A549 (cell line): Measurements from ENCODE around the gene LRRC73. TPM values are rescaled to one million over a fixed set of nuclear protein-coding genes. Genes with fewer than 3 reads are reported as not detected.

Experiments used
- ATAC-seq, 2 experiments: fragments of 200-7000 bp in 1 of 2; fragments of >200 bp in 1 of 2; cut with Nextera tagmentation in 1 of 2; cut with Tn5 transposase in 1 of 2; 3 replicates each; pipeline versions ENCODE4 v1.8.0 to v1.9.1; 2018 to 2020; ENCODE audit warnings: mild to moderate bottlenecking in 1 of 2, moderate library complexity in 1 of 2
- CTCF ChIA-PET: fragments of 300-600 bp; sonication (Branson Sonifier 250); formaldehyde crosslinking; extraction: SDS; loops from one replicate; lab custom pipeline; 2021; ENCODE audit warnings: antibody characterized with exemption, inconsistent platforms; lab: Yijun Ruan, JAX
- POLR2A ChIA-PET: fragments of 350-600 bp; formaldehyde crosslinking; extraction: SDS; loops from one replicate; lab custom pipeline; 2021; ENCODE audit warnings: antibody characterized with exemption, inconsistent platforms; lab: Yijun Ruan, JAX
- DNase-seq, 2 experiments: peaks; one replicate each; pipeline versions ENCODE4 v3.0.0 to v3.0.0-alpha.2; 2011 to 2016; ENCODE audit warnings: low read depth in 1 of 2, low spot score in 1 of 2
- FAIRE-seq: peaks from 2 replicates; lab custom pipeline; 2011; peaks lifted over from hg19 to GRCh38; lab: Jason Lieb, UNC
- H3K27ac ChIP-seq, 2 experiments: fragments of >200 bp; sonication (Bioruptor Twin); formaldehyde crosslinking; 3 replicates each; pipeline ENCODE4 v1.5.1; 2016 to 2017
- H3K4me1 ChIP-seq: fragments of >200 bp; sonication (Bioruptor Twin); formaldehyde crosslinking; 3 replicates; pipeline ENCODE4 v1.6.1; 2016
- H3K4me2 ChIP-seq: fragments of >200 bp; sonication (Bioruptor Twin); formaldehyde crosslinking; 3 replicates; pipeline ENCODE4 v1.6.1; 2016
- H3K4me3 ChIP-seq: fragments of >200 bp; sonication (Bioruptor Twin); formaldehyde crosslinking; 3 replicates; pipeline ENCODE4 v1.5.1; 2016
- H3K9me3 ChIP-seq: fragments of >200 bp; sonication (Bioruptor Twin); formaldehyde crosslinking; 3 replicates; pipeline ENCODE4 v1.6.1; 2016
- ATOH8 ChIP-seq: fragments of 250-450 bp; sonication (Bioruptor Pico); IDR thresholded peaks from 2 replicates; pipeline ENCODE4 v1.5.0; 2020; ENCODE audit warnings: low read depth, mild to moderate bottlenecking, moderate library complexity
- BHLHE40 ChIP-seq: IDR thresholded peaks from 2 replicates; pipeline ENCODE4 v1.6.1; 2012; ENCODE audit warnings: low read depth, low read length, inconsistent platforms
- CBX2 ChIP-seq: fragments of 200-600 bp; sonication (generic); IDR thresholded peaks from 2 replicates; pipeline ENCODE4 v1.6.1; 2016; ENCODE audit warnings: low read depth, mild to moderate bottlenecking, borderline replicate concordance
- CBX8 ChIP-seq: fragments of 200-600 bp; sonication (generic); IDR thresholded peaks from 2 replicates; pipeline ENCODE4 v1.6.1; 2016
- CEBPB ChIP-seq, 2 experiments: fragments of >200 bp in 1 of 2; sonication (Bioruptor Twin) in 1 of 2; formaldehyde crosslinking in 1 of 2; IDR thresholded peaks; 2 replicates each; pipeline ENCODE4 v1.6.1; 2012 to 2016
- CHD2 ChIP-seq: fragments of 150-350 bp; IDR thresholded peaks from 2 replicates; pipeline ENCODE4 v1.6.1; 2014; ENCODE audit warnings: low read length; ENCODE audit not compliant: partially characterized antibody
- CTCF ChIP-seq: fragments of >200 bp; sonication (Bioruptor Twin); formaldehyde crosslinking; IDR thresholded peaks from 3 replicates; pipeline ENCODE4 v1.5.1; 2016
- EHMT2 ChIP-seq: fragments of 200-600 bp; sonication (generic); IDR thresholded peaks from 2 replicates; pipeline ENCODE4 v1.6.1; 2016; ENCODE audit warnings: antibody characterized with exemption, low read depth, mild to moderate bottlenecking, moderate library complexity
- EP300 ChIP-seq, 2 experiments: fragments of >200 bp; sonication (Bioruptor Twin); formaldehyde crosslinking; IDR thresholded peaks; 2 replicates in 1 of 2; 3 replicates in 1 of 2; pipeline ENCODE4 v1.6.1; 2016 to 2017
- FOSB ChIP-seq: fragments of 250-450 bp; sonication (Bioruptor Pico); IDR thresholded peaks from 2 replicates; pipeline ENCODE4 v1.5.0; 2020; ENCODE audit warnings: mild to moderate bottlenecking, moderate library complexity
- FOSL2 ChIP-seq, 2 experiments: fragments of 450-650 bp in 1 of 2; fragments of >200 bp in 1 of 2; sonication (Bioruptor Twin) in 1 of 2; formaldehyde crosslinking; IDR thresholded peaks; 2 replicates each; pipeline versions ENCODE4 v1.5.0 to v1.6.1; 2016 to 2020; ENCODE audit warnings: mild to moderate bottlenecking in 1 of 2, moderate library complexity in 1 of 2
- GATA3 ChIP-seq: IDR thresholded peaks from 2 replicates; pipeline ENCODE4 v1.6.1; 2012; ENCODE audit warnings: borderline replicate concordance
- HDAC2 ChIP-seq: fragments of 200-600 bp; sonication (generic); IDR thresholded peaks from 2 replicates; pipeline ENCODE4 v1.6.1; 2016
- HEYL ChIP-seq: fragments of 250-450 bp; sonication (Bioruptor Pico); IDR thresholded peaks from 2 replicates; pipeline ENCODE4 v1.8.0; 2021; ENCODE audit warnings: mild to moderate bottlenecking, moderate library complexity
- HOXA7 ChIP-seq: fragments of 250-450 bp; sonication (Bioruptor Pico); IDR thresholded peaks from 2 replicates; pipeline ENCODE4 v1.5.0; 2020; ENCODE audit warnings: mild to moderate bottlenecking, moderate library complexity
- HOXB13 ChIP-seq: fragments of 250-450 bp; sonication (Bioruptor Pico); IDR thresholded peaks from 2 replicates; pipeline ENCODE4 v1.5.0; 2020; ENCODE audit warnings: low read depth, mild to moderate bottlenecking, moderate library complexity
- JUN ChIP-seq, 2 experiments: fragments of >200 bp; sonication (Bioruptor Twin); formaldehyde crosslinking; IDR thresholded peaks; 2 replicates in 1 of 2; 3 replicates in 1 of 2; pipeline ENCODE4 v1.6.1; 2016 to 2017
- KDM1A ChIP-seq: fragments of 200-600 bp; sonication (generic); IDR thresholded peaks from 2 replicates; pipeline ENCODE4 v1.6.1; 2016; ENCODE audit warnings: low read depth, mild to moderate bottlenecking
- MAFK ChIP-seq: fragments of 450-650 bp; IDR thresholded peaks from 2 replicates; pipeline ENCODE4 v1.6.1; 2014; ENCODE audit not compliant: partially characterized antibody
- MAZ ChIP-seq: fragments of 150-350 bp; IDR thresholded peaks from 2 replicates; pipeline ENCODE4 v1.6.1; 2014; ENCODE audit warnings: antibody characterized with exemption, low read depth, low read length, borderline replicate concordance
- MYC ChIP-seq: IDR thresholded peaks from 2 replicates; pipeline ENCODE4 v1.6.1; 2012; ENCODE audit warnings: mild to moderate bottlenecking, inconsistent platforms, low read length, improper control_type of control experiment, borderline replicate concordance
- NFE2L2 ChIP-seq: fragments of 150-350 bp; conservative IDR thresholded peaks from 2 replicates; pipeline ENCODE4 v1.6.1; 2014; ENCODE audit warnings: low read length
- NR3C1 ChIP-seq: fragments of >200 bp; sonication (Bioruptor Twin); formaldehyde crosslinking; IDR thresholded peaks from 3 replicates; pipeline ENCODE4 v1.6.1; 2017
- PBX3 ChIP-seq: IDR thresholded peaks from 2 replicates; pipeline ENCODE4 v1.6.1; 2012
- PHF8 ChIP-seq: fragments of 200-600 bp; sonication (generic); IDR thresholded peaks from 2 replicates; pipeline ENCODE4 v1.6.1; 2016; ENCODE audit warnings: low read depth, mild to moderate bottlenecking, antibody characterized with exemption, moderate library complexity, borderline replicate concordance
- POLR2AphosphoS2 ChIP-seq: conservative IDR thresholded peaks from 2 replicates; pipeline ENCODE4 v1.6.1; 2012; ENCODE audit warnings: low read length, improper control_type of control experiment, inconsistent platforms
- RAD21 ChIP-seq, 2 experiments: fragments of >200 bp in 1 of 2; sonication (Bioruptor Twin) in 1 of 2; formaldehyde crosslinking in 1 of 2; IDR thresholded peaks in 1 of 2; conservative IDR thresholded peaks in 1 of 2; 2 replicates in 1 of 2; 3 replicates in 1 of 2; pipeline ENCODE4 v1.6.1; 2012 to 2018; ENCODE audit warnings: inconsistent platforms in 1 of 2
- SMC3 ChIP-seq: fragments of >200 bp; sonication (Bioruptor Twin); formaldehyde crosslinking; IDR thresholded peaks from 3 replicates; pipeline ENCODE4 v1.6.1; 2018; ENCODE audit warnings: inconsistent platforms
- USF2 ChIP-seq: fragments of 450-650 bp; IDR thresholded peaks from 2 replicates; pipeline ENCODE4 v1.6.1; 2014; ENCODE audit warnings: antibody characterized with exemption
- ZC3H11A ChIP-seq: fragments of 450-650 bp; IDR thresholded peaks from 2 replicates; pipeline ENCODE4 v1.6.1; 2014; ENCODE audit warnings: antibody characterized with exemption, mild to moderate bottlenecking
- ZNF302 ChIP-seq: fragments of 250-450 bp; sonication (Bioruptor Pico); IDR thresholded peaks from 2 replicates; pipeline ENCODE4 v1.9.0; 2021; ENCODE audit warnings: inconsistent platforms, mild to moderate bottlenecking, moderate library complexity
- WGBS: methylation state at CpG from one replicate; pipeline ENCODE4 v1.1.6; 2017; ENCODE audit errors: missing lambda C conversion rate; 5-methylcytosine and 5-hydroxymethylcytosine counted together
- polyA plus RNA-seq, 4 experiments: library from polyadenylated mRNA; depleted of rRNA in 3 of 4; stranded (reverse); fragments of >200 nt; fragmentation: RNase III in 1 of 4; extraction: RNeasy Plus Mini Kit Qiagen cat#74134 plus additional on column Dnase treatment in 1 of 4; gene quantifications; 2 replicates in 3 of 4; 3 replicates in 1 of 4; pipeline ENCODE4 v1.2.3, GENCODE V29; 2011 to 2017
- TF ChIP-seq, protein P1 (sequence below): IDR thresholded peaks from 2 replicates; pipeline ENCODE4 v1.6.1; 2012
- TF ChIP-seq, protein P2 (sequence below): fragments of 200-600 bp; sonication (generic); IDR thresholded peaks from 2 replicates; pipeline ENCODE4 v1.6.1; 2016; ENCODE audit warnings: antibody characterized with exemption, mild to moderate bottlenecking, moderate library complexity

The LRRC73 gene
- polyA plus RNA-seq, 2 of the 4 experiments (the other 2 are of a cell fraction): 0.26 to 0.72 TPM

GRCh38 chr6:43506667-43507471 is 3.3 kb downstream of the LRRC73 start:
- no peak overlapping the region for H3K4me2 ChIP-seq
- H3K4me3 ChIP-seq: no peak overlapping the region
- H3K27ac ChIP-seq: no peak overlapping the region
- peaks cover 9% of the 10 kb centered on the region for H3K4me1 ChIP-seq
- POLR2A ChIA-PET: interaction anchor here (0.8 to 1.2 kb wide), 2 partner anchors 49 to 52 kb away, joined by 3 to 5 read pairs; no protein-coding TSS in a partner anchor
- WGBS: 48% methylated on average over 7 of the region's 14 CpGs
- CTCF ChIA-PET: interaction anchor here (0.5 to 5.9 kb wide), 43 partner anchors 10 to 604 kb away, joined by 3 to 79 read pairs (median 5); partner anchors contain the start of genes ABCC10, CRIP3, DLK2 and DNPH1
- peak; percentile 55 to 83 for DNase-seq
- ATAC-seq: peak; percentile 62 to 83
- no peaks in the 10 kb centered on the region for H3K9me3 ChIP-seq
- FAIRE-seq: no peak
- TF ChIP-seq JUN (IDR thresholded peaks at IDR 0.05) (no peak), HEYL (no peak), RAD21 (conservative IDR thresholded peaks at IDR 0.05 in 1 of 2, IDR thresholded peaks at IDR 0.05 in 1 of 2) (peak; percentile 72 to 84), CBX8 (no peak), MYC (no peak), POLR2AphosphoS2 (no peak), ZNF302 (CRISPR knock-in tag) (no peak), CHD2 (no peak), HOXB13 (CRISPR knock-in tag) (no peak), ZC3H11A (no peak), EP300 (IDR thresholded peaks at IDR 0.05) (no peak), SMC3 (peak; percentile 50), HDAC2 (no peak), MAFK (no peak), CEBPB (IDR thresholded peaks at IDR 0.05) (no peak), KDM1A (no peak), CTCF (peak; percentile 79), CBX2 (no peak), MAZ (no peak), ATOH8 (CRISPR knock-in tag) (no peak), NR3C1 (no peak), USF2 (no peak), PHF8 (no peak), NFE2L2 (no peak), PBX3 (no peak), FOSB (CRISPR knock-in tag) (no peak), BHLHE40 (no peak), EHMT2 (no peak), FOSL2 (IDR thresholded peaks at IDR 0.05) (no peak), FOSL2 (CRISPR knock-in tag; IDR thresholded peaks at IDR 0.05) (no peak), GATA3 (no peak), HOXA7 (CRISPR knock-in tag) (no peak)
- TF ChIP-seq, protein P1, sequence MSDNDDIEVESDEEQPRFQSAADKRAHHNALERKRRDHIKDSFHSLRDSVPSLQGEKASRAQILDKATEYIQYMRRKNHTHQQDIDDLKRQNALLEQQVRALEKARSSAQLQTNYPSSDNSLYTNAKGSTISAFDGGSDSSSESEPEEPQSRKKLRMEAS: 0 out of 2 replicates have a peak, but pooled peaks have one; percentile 25
- TF ChIP-seq, protein P2, sequence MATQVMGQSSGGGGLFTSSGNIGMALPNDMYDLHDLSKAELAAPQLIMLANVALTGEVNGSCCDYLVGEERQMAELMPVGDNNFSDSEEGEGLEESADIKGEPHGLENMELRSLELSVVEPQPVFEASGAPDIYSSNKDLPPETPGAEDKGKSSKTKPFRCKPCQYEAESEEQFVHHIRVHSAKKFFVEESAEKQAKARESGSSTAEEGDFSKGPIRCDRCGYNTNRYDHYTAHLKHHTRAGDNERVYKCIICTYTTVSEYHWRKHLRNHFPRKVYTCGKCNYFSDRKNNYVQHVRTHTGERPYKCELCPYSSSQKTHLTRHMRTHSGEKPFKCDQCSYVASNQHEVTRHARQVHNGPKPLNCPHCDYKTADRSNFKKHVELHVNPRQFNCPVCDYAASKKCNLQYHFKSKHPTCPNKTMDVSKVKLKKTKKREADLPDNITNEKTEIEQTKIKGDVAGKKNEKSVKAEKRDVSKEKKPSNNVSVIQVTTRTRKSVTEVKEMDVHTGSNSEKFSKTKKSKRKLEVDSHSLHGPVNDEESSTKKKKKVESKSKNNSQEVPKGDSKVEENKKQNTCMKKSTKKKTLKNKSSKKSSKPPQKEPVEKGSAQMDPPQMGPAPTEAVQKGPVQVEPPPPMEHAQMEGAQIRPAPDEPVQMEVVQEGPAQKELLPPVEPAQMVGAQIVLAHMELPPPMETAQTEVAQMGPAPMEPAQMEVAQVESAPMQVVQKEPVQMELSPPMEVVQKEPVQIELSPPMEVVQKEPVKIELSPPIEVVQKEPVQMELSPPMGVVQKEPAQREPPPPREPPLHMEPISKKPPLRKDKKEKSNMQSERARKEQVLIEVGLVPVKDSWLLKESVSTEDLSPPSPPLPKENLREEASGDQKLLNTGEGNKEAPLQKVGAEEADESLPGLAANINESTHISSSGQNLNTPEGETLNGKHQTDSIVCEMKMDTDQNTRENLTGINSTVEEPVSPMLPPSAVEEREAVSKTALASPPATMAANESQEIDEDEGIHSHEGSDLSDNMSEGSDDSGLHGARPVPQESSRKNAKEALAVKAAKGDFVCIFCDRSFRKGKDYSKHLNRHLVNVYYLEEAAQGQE: no peak
